HepG2 (cell line): ENCODE results near the gene COA3. TPM values are rescaled to one million over a fixed set of nuclear protein-coding genes. Genes with fewer than 3 reads are reported as not detected.
A peak's percentile ranks its signal among the peaks of the same experiment; 100 is the strongest.

ENCODE experiments used
- GABPA ChIP-seq, 2 experiments: IDR thresholded peaks; 2 replicates each; pipeline ENCODE4 v1.6.1; 2011 to 2016; ENCODE audit warnings: low read depth in 2 of 2, low read length in 1 of 2, missing biosample characterization in 1 of 2, missing genetic modification characterization in 1 of 2
- HNF4A ChIP-seq: sonication (generic); formaldehyde crosslinking; IDR thresholded peaks from 2 replicates; pipeline ENCODE4 v1.4.0; 2020; ENCODE audit warnings: missing genetic modification reagents
- MED1 ChIP-seq: sonication (generic); formaldehyde crosslinking; IDR thresholded peaks from 2 replicates; pipeline ENCODE4 v1.4.0; 2020; ENCODE audit warnings: missing genetic modification reagents
- SOX5 ChIP-seq: IDR thresholded peaks from 2 replicates; pipeline ENCODE4 v1.6.1; 2016; ENCODE audit warnings: borderline replicate concordance
- SRF ChIP-seq: IDR thresholded peaks from 2 replicates; pipeline ENCODE4 v1.6.1; 2011; ENCODE audit warnings: mild to moderate bottlenecking, low read depth, low read length, moderate library complexity
- ZNF225 ChIP-seq: sonication (generic); formaldehyde crosslinking; IDR thresholded peaks from 2 replicates; pipeline ENCODE4 v1.4.0; 2020; ENCODE audit warnings: mild to moderate bottlenecking, missing genetic modification reagents
- ZNF251 ChIP-seq: sonication (generic); formaldehyde crosslinking; IDR thresholded peaks from 2 replicates; pipeline ENCODE4 v1.9.0; 2021; ENCODE audit warnings: mild to moderate bottlenecking, missing genetic modification reagents
- ZNF383 ChIP-seq: sonication (generic); formaldehyde crosslinking; IDR thresholded peaks from 2 replicates; pipeline ENCODE4 v1.4.0; 2020; ENCODE audit warnings: missing genetic modification reagents, mild to moderate bottlenecking, borderline replicate concordance
- polyA plus RNA-seq, 8 experiments: library from polyadenylated mRNA; depleted of rRNA in 3 of 8; stranded (reverse) in 7 of 8; unstranded in 1 of 8; fragments of >200 nt; fragmentation: Illumina TruSeq in 4 of 8; extraction: Trizol in 4 of 8; gene quantifications; 2 replicates each; pipeline versions ENCODE4 v1.2.1 to v1.2.3, GENCODE V29; 2011 to 2016; ENCODE audit warnings: low read depth in 4 of 8, missing spikeins in 1 of 8, mixed read lengths in 1 of 8; ENCODE audit not compliant: insufficient read depth in 1 of 8
- total RNA-seq, 5 experiments: library from RNA; depleted of rRNA; stranded (reverse); fragments of >200 nt; fragmentation: Illumina TruSeq; extraction: Trizol; gene quantifications; 2 replicates each; pipeline ENCODE4 v1.2.3, GENCODE V29; 2016; ENCODE audit warnings: low read depth in 1 of 5
- TF ChIP-seq, protein P1 (sequence below): sonication (generic); formaldehyde crosslinking; IDR thresholded peaks from 2 replicates; pipeline ENCODE4 v1.4.0; 2020; ENCODE audit warnings: missing genetic modification reagents, borderline replicate concordance
- TF ChIP-seq, protein P2 (sequence below): IDR thresholded peaks from 2 replicates; pipeline ENCODE4 v1.6.1; 2018; ENCODE audit warnings: missing genetic modification reagents, mild to moderate bottlenecking, missing compliant biosample characterization
- TF ChIP-seq, protein P3 (sequence below): sonication (generic); formaldehyde crosslinking; IDR thresholded peaks from 2 replicates; pipeline ENCODE4 v1.4.0; 2020; ENCODE audit warnings: missing genetic modification reagents

Gene COA3
- total and polyA plus RNA-seq, 2 of the 13 experiments (the other 11 are each of a cell fraction or from before 2014, with no cell fraction given) = 133 to 202 TPM

DNA sequence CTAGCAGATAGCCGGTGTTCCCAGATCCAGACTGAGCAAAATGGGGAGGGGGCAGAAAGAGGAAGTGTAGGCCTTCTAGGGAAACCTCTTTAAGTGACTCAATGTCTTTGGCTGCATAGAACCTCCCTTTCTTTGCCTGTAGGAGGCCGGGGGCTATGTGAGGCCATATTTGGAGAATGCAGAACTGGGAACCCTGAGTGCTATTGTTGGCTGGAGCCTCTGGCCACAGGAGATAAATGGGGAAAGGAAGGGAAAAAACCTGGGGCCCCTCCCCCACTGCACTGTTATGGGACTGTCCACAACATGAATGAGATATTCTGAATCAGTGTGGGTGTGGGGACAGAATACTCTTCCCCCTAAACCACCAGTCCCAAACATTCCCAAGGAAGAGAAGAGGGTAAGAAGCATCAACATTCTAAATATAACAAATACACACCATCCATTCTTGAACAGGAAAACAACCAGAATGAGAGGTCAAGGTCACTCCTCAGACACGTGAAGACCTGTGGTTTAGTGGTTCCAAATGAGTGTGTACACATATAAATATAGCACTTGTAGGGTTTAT is 22.9 kb downstream of the COA3 start (continued):
- no peak for TF ChIP-seq ZNF251 (CRISPR knock-in tag)
- TF ChIP-seq HNF4A (CRISPR knock-in tag) = peak; percentile 42
- TF ChIP-seq, protein P1, sequence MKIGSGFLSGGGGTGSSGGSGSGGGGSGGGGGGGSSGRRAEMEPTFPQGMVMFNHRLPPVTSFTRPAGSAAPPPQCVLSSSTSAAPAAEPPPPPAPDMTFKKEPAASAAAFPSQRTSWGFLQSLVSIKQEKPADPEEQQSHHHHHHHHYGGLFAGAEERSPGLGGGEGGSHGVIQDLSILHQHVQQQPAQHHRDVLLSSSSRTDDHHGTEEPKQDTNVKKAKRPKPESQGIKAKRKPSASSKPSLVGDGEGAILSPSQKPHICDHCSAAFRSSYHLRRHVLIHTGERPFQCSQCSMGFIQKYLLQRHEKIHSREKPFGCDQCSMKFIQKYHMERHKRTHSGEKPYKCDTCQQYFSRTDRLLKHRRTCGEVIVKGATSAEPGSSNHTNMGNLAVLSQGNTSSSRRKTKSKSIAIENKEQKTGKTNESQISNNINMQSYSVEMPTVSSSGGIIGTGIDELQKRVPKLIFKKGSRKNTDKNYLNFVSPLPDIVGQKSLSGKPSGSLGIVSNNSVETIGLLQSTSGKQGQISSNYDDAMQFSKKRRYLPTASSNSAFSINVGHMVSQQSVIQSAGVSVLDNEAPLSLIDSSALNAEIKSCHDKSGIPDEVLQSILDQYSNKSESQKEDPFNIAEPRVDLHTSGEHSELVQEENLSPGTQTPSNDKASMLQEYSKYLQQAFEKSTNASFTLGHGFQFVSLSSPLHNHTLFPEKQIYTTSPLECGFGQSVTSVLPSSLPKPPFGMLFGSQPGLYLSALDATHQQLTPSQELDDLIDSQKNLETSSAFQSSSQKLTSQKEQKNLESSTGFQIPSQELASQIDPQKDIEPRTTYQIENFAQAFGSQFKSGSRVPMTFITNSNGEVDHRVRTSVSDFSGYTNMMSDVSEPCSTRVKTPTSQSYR (CRISPR knock-in tag) = peak; percentile 90
- TF ChIP-seq SRF = peak; percentile 72
- TF ChIP-seq, protein P2, sequence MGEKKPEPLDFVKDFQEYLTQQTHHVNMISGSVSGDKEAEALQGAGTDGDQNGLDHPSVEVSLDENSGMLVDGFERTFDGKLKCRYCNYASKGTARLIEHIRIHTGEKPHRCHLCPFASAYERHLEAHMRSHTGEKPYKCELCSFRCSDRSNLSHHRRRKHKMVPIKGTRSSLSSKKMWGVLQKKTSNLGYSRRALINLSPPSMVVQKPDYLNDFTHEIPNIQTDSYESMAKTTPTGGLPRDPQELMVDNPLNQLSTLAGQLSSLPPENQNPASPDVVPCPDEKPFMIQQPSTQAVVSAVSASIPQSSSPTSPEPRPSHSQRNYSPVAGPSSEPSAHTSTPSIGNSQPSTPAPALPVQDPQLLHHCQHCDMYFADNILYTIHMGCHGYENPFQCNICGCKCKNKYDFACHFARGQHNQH (CRISPR knock-in tag) = 0 out of 2 replicates have a peak, but pooled peaks have one; percentile 28
- TF ChIP-seq, protein P3, sequence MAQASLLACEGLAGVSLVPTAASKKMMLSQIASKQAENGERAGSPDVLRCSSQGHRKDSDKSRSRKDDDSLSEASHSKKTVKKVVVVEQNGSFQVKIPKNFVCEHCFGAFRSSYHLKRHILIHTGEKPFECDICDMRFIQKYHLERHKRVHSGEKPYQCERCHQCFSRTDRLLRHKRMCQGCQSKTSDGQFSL (CRISPR knock-in tag) = no peak
- peak; percentile 62; the same call in 1 of the 2 replicates for TF ChIP-seq MED1 (CRISPR knock-in tag)
- peak; percentile 69 for TF ChIP-seq SOX5 (CRISPR knock-in tag)
- TF ChIP-seq ZNF383 (CRISPR knock-in tag) = peak; percentile 73; the same call in 1 of the 2 replicates
- TF ChIP-seq GABPA (IDR thresholded peaks at IDR 0.05; ENCODE audit: low read depth, low read length) = no peak
- peak; percentile 61 for TF ChIP-seq GABPA (CRISPR knock-in tag; IDR thresholded peaks at IDR 0.05; ENCODE audit: low read depth)
- TF ChIP-seq ZNF225 (CRISPR knock-in tag) = no peak
